ENCODE data around the gene UBR1. TPM values are rescaled to one million over a fixed set of nuclear protein-coding genes. Genes with fewer than 3 reads are reported as not detected.

Gene UBR1
- total and polyA plus RNA-seq, 7 donors = 4.8 to 25.1 (median 20.4) TPM

DNA sequence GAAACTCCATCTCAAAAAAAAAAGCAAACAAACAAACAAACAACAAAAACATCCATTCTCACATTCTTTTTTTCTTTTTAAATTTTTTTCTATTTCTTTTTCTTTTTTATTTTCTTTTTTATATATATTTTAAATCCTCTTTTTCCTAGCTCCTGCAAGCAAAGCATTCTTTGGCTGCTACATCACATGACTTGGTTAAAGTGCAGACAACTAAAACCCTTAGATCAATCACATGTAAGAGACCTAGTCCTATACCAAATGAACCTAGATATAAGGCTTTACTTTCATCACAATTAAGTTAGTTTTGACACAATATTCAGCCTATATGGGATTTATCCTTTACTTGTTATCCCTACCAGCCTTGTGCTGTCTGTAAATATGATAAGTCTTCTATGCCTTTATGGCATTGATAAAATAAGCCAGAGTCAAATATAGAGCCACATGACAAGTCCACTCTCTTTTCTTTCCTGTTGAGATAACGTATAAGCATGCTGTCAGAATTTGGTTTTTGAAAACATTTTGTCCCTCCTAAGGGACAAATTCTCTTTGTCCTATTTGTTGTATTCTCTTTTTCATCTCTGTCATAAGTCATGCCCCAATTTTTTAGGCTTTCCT lies 11.3 kb downstream of the UBR1 start:
- H3K4me1 ChIP-seq = peaks cover 17% of the 10 kb centered on the region
- no peak for DNase-seq
- H3K4me3 ChIP-seq = no peak overlapping the region
- no peaks in the 10 kb centered on the region for H3K9me3 ChIP-seq
- TF ChIP-seq, protein P1, sequence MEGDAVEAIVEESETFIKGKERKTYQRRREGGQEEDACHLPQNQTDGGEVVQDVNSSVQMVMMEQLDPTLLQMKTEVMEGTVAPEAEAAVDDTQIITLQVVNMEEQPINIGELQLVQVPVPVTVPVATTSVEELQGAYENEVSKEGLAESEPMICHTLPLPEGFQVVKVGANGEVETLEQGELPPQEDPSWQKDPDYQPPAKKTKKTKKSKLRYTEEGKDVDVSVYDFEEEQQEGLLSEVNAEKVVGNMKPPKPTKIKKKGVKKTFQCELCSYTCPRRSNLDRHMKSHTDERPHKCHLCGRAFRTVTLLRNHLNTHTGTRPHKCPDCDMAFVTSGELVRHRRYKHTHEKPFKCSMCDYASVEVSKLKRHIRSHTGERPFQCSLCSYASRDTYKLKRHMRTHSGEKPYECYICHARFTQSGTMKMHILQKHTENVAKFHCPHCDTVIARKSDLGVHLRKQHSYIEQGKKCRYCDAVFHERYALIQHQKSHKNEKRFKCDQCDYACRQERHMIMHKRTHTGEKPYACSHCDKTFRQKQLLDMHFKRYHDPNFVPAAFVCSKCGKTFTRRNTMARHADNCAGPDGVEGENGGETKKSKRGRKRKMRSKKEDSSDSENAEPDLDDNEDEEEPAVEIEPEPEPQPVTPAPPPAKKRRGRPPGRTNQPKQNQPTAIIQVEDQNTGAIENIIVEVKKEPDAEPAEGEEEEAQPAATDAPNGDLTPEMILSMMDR (IDR thresholded peaks at IDR 0.05) = no peak
- H3K27me3 ChIP-seq (ENCODE audit: insufficient read depth in 3 of 3, low read length in 2 of 3) = no peaks in the 10 kb centered on the region
- peaks cover 0 to 15% of the 10 kb centered on the region in 2 donors for H3K36me3 ChIP-seq (ENCODE audit: insufficient read depth in 1 of 2, low read depth in 1 of 2)
- ATAC-seq = no peak
- intact Hi-C loops (cut with DNase I) = no loop called here
- WGBS, 3 donors = 77 to 84% (median 79%) methylated on average over 1 of the region's 1 CpG
- H3K27ac ChIP-seq = no peak overlapping the region

DNA sequence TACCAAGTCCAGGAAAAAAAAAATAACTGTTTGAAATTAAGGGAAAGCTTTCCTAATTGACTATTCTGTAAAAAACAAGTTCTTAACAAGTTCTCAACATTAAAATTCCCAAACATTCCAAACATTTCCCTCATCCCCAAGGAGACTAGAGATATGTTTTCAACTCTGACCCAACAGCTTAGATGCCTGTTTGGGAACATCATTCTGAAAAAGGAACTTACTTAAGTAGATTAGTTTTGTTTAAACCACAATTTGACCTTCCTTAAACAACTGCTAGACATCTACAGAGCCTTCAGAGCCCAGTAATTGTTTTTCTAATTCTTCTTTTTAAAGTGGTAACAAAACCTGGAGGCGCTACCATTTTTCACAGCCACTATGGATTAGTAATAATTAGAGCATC lies 12.8 kb downstream of the UBR1 start:
- WGBS, 3 donors = 91 to 98% (median 95%) methylated on average over 1 of the region's 1 CpG
- no peak for ATAC-seq
- intact Hi-C loops (cut with DNase I) = no loop called here
- H3K4me3 ChIP-seq = no peak overlapping the region
- peaks cover 0 to 13% of the 10 kb centered on the region in 2 donors for H3K36me3 ChIP-seq (ENCODE audit: insufficient read depth in 1 of 2, low read depth in 1 of 2)
- no peak overlapping the region for H3K27ac ChIP-seq
- H3K27me3 ChIP-seq (ENCODE audit: insufficient read depth in 3 of 3, low read length in 2 of 3) = no peaks in the 10 kb centered on the region
- TF ChIP-seq, protein P1 (IDR thresholded peaks at IDR 0.05) = no peak
- DNase-seq = no peak
- H3K4me1 ChIP-seq = peaks cover 17% of the 10 kb centered on the region
- H3K9me3 ChIP-seq = no peaks in the 10 kb centered on the region

DNA sequence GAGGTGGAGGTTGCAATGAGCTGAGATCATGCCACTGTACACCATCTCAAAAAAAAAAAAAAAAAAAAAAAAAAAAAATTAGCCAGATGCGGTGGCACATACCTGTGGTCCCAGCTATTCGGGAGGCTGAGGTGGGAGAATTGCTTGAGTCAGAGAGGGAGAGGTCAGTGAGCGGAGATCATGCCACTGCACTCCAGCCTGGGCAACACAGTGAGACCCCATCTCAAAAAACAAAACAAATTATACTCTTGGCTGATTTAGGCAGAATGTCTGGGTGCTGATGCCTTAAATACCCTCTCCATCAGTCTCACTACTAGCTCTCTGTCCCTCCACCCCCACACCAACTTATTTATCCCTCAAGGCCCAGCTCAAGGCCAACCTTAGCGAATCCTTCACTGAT lies 14.0 kb downstream of the UBR1 start:
- TF ChIP-seq, protein P1 (IDR thresholded peaks at IDR 0.05) = no peak
- Histone ChIP-seq H3K27me3 (ENCODE audit: insufficient read depth in 3 of 3, low read length in 2 of 3) (no peaks in the 10 kb centered on the region), H3K27ac (no peak overlapping the region), H3K4me1 (peaks cover 17% of the 10 kb centered on the region), H3K36me3 (ENCODE audit: insufficient read depth in 1 of 2, low read depth in 1 of 2) (peaks cover 0 to 5% of the 10 kb centered on the region in 2 donors), H3K9me3 (no peaks in the 10 kb centered on the region), H3K4me3 (no peak overlapping the region)
- intact Hi-C loops (cut with DNase I) = no loop called here
- ATAC-seq (no peak), DNase-seq (no peak)
- 79 to 97% (median 97%) methylated on average over 3 to 4 of the region's 4 CpGs for WGBS, 3 donors

DNA sequence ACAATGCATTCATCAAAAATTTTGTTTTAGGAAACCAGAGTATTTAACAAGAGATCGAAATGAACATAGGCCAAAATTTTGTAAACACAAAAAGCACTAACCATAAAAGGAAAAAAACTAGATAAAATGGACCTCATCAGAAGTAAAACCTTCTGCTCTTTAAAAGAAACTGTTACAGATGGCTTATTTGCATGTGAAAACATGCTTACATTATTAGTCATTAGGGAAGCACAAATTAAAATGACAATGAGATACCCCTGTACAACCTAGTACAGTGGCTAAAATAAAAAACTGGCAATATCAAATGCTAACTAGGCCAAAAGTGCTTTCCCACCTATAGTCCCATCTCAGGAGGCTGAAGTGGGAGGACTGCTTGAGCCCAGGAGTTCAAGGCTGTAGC lies 19.3 kb downstream of the UBR1 start:
- H3K4me3 ChIP-seq = no peak overlapping the region
- no peaks in the 10 kb centered on the region for H3K9me3 ChIP-seq
- H3K27me3 ChIP-seq (ENCODE audit: insufficient read depth in 3 of 3, low read length in 2 of 3) = no peaks in the 10 kb centered on the region
- DNase-seq (no peak), ATAC-seq (no peak)
- peaks cover 0 to 51% of the 10 kb centered on the region in 2 donors for H3K36me3 ChIP-seq (ENCODE audit: insufficient read depth in 1 of 2, low read depth in 1 of 2)
- no peaks in the 10 kb centered on the region for H3K4me1 ChIP-seq
- H3K27ac ChIP-seq = no peak overlapping the region
- TF ChIP-seq, protein P1 (IDR thresholded peaks at IDR 0.05) = no peak
- intact Hi-C loops (cut with DNase I) = loop anchor here in 1 of 2 donors (10.0 kb wide), 1 partner anchor 62 kb away; no protein-coding TSS in a partner anchor
- WGBS, 3 donors = 91 to 97% (median 91%) methylated on average over 1 of the region's 1 CpG

DNA sequence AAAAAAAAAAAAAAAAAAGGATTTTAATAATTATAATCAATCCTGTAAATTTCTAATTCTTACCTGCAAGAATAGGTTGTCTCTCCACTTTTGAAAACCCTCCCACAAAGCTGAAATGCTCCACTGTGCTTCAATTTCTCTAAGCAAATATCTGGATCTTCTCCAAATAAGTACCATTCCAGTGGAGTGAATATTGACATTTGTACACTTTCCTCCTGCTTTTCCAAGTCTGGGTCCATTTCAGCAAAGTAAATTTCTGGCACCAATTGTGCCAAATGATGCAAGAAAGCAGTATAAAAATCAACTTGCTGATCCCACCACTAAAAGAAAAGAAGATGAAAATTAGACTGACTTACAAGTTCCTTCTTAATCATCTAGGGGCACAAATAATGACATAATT lies 19.9 kb downstream of the UBR1 start:
- no peaks in the 10 kb centered on the region for H3K4me1 ChIP-seq
- peaks cover 0 to 57% of the 10 kb centered on the region in 2 donors for H3K36me3 ChIP-seq (ENCODE audit: insufficient read depth in 1 of 2, low read depth in 1 of 2)
- DNase-seq = no peak
- H3K9me3 ChIP-seq = no peaks in the 10 kb centered on the region
- TF ChIP-seq, protein P1 (IDR thresholded peaks at IDR 0.05) = no peak
- no peak overlapping the region for H3K4me3 ChIP-seq
- intact Hi-C loops (cut with DNase I) = loop anchor here in 1 of 2 donors (10.0 kb wide), 1 partner anchor 61 kb away; no protein-coding TSS in a partner anchor
- no peak for ATAC-seq
- no peak overlapping the region for H3K27ac ChIP-seq
- no peaks in the 10 kb centered on the region for H3K27me3 ChIP-seq (ENCODE audit: insufficient read depth in 3 of 3, low read length in 2 of 3)
